ENCODE results near the gene FAM89A. TPM values are rescaled to one million over a fixed set of nuclear protein-coding genes. Genes with fewer than 3 reads are reported as not detected.

Gene FAM89A
- polyA plus RNA-seq, 1 donor (not counting 4 experiments of a cell fraction or from before 2014, with no cell fraction given), result 32.3 TPM

GRCh38 chr1:231027136-231027925 is 12.7 kb downstream of the FAM89A start:
- Histone ChIP-seq H3K79me2 (ENCODE audit: control insufficient read depth, insufficient read depth, low read length) (peaks cover 16% of the 10 kb centered on the region), H2AFZ (ENCODE audit: control insufficient read depth, low read length) (no peak overlapping the region), H3K36me3 (ENCODE audit: control insufficient read depth in 2 of 2, extremely low read depth in 1 of 2, insufficient read depth in 2 of 2, low read length in 2 of 2) (peaks cover 0 to 4% of the 10 kb centered on the region in 2 experiments), H3K9me3 (ENCODE audit: control insufficient read depth, low read depth, low read length) (no peaks in the 10 kb centered on the region), H3K4me2 (ENCODE audit: control insufficient read depth, extremely low read depth, insufficient read depth, low read depth, low read length) (no peak overlapping the region), H3K9me1 (ENCODE audit: control insufficient read depth, extremely low read depth, insufficient read depth, low read length) (no peaks in the 10 kb centered on the region), H4K20me1 (ENCODE audit: control insufficient read depth, extremely low read depth, insufficient read depth, low read length) (no peaks in the 10 kb centered on the region), H3K27ac (ENCODE audit: control insufficient read depth, insufficient read depth, low read length) (no peak overlapping the region), H3K9ac (ENCODE audit: control insufficient read depth, extremely low read depth, insufficient read depth, low read length) (no peak overlapping the region), H3K27me3 (ENCODE audit: control insufficient read depth, extremely low read depth, insufficient read depth, low read length) (no peaks in the 10 kb centered on the region), H3K4me3 (ENCODE audit: control insufficient read depth in 2 of 3, extremely low read depth in 1 of 3, insufficient read depth in 2 of 3, low read depth in 1 of 3, low read length in 3 of 3) (no peak overlapping the region), H3K4me1 (ENCODE audit: control insufficient read depth, extremely low read depth, insufficient read depth, low read length) (peaks cover 8% of the 10 kb centered on the region)
- no peak for DNase-seq (ENCODE audit: low read depth, low spot score)
- dilution Hi-C loops (cut with MboI; ENCODE audit: extremely low pct_ligation_motif_present, low sequenced_read_pairs), result no loop called here
- no peak for FAIRE-seq
- TF ChIP-seq EZH2 (IDR thresholded peaks at IDR 0.05; ENCODE audit: low read length) (no peak), CTCF (optimal IDR thresholded peaks at IDR 0.05 in 1 of 3, IDR thresholded peaks at IDR 0.05 in 1 of 3, conservative IDR thresholded peaks at IDR 0.05 in 1 of 3; ENCODE audit: extremely low read depth in 1 of 3, insufficient read depth in 2 of 3, low read length in 3 of 3) (no peak)

DNA sequence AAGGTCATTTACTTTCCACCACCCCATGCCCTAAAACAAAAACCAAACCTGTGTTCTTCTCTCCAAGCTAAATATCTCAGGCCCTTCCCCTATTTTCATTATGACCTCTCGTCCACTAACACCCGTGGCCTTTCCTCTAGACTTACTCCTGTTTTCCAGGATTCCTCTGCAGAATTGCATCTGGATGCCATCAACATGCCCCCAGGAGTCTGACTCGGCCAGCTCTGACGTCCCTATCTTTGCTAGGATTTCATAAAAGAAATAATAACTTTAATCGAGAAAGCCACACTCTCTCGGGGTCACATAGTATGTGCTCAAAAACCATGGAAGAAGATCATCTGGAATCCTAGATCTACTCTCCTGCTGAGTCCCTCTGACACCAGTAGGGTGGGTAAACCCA is 13.5 kb downstream of the FAM89A start:
- H4K20me1 ChIP-seq (ENCODE audit: control insufficient read depth, extremely low read depth, insufficient read depth, low read length), result no peaks in the 10 kb centered on the region
- dilution Hi-C loops (cut with MboI; ENCODE audit: extremely low pct_ligation_motif_present, low sequenced_read_pairs), result no loop called here
- H3K4me3 ChIP-seq (ENCODE audit: control insufficient read depth in 2 of 3, extremely low read depth in 1 of 3, insufficient read depth in 2 of 3, low read depth in 1 of 3, low read length in 3 of 3), result no peak overlapping the region
- peaks cover 0 to 4% of the 10 kb centered on the region in 2 experiments for H3K36me3 ChIP-seq (ENCODE audit: control insufficient read depth in 2 of 2, extremely low read depth in 1 of 2, insufficient read depth in 2 of 2, low read length in 2 of 2)
- H3K4me2 ChIP-seq (ENCODE audit: control insufficient read depth, extremely low read depth, insufficient read depth, low read depth, low read length), result no peak overlapping the region
- H3K4me1 ChIP-seq (ENCODE audit: control insufficient read depth, extremely low read depth, insufficient read depth, low read length), result peaks cover 8% of the 10 kb centered on the region
- no peak for FAIRE-seq
- H3K27me3 ChIP-seq (ENCODE audit: control insufficient read depth, extremely low read depth, insufficient read depth, low read length), result no peaks in the 10 kb centered on the region
- no peak overlapping the region for H3K9ac ChIP-seq (ENCODE audit: control insufficient read depth, extremely low read depth, insufficient read depth, low read length)
- H3K9me1 ChIP-seq (ENCODE audit: control insufficient read depth, extremely low read depth, insufficient read depth, low read length), result no peaks in the 10 kb centered on the region
- TF ChIP-seq CTCF (optimal IDR thresholded peaks at IDR 0.05 in 1 of 3, IDR thresholded peaks at IDR 0.05 in 1 of 3, conservative IDR thresholded peaks at IDR 0.05 in 1 of 3; ENCODE audit: extremely low read depth in 1 of 3, insufficient read depth in 2 of 3, low read length in 3 of 3) (no peak), EZH2 (IDR thresholded peaks at IDR 0.05; ENCODE audit: low read length) (no peak)
- H2AFZ ChIP-seq (ENCODE audit: control insufficient read depth, low read length), result no peak overlapping the region
- H3K27ac ChIP-seq (ENCODE audit: control insufficient read depth, insufficient read depth, low read length), result no peak overlapping the region
- no peaks in the 10 kb centered on the region for H3K9me3 ChIP-seq (ENCODE audit: control insufficient read depth, low read depth, low read length)
- DNase-seq (ENCODE audit: low read depth, low spot score), result no peak
- H3K79me2 ChIP-seq (ENCODE audit: control insufficient read depth, insufficient read depth, low read length), result peaks cover 14% of the 10 kb centered on the region

Data from keratinocyte (primary cell).